NCI-H1930 (cell line): ENCODE data around the gene SMIM7.
"Not testable (repeated sequence)": the region's sequence is repeated elsewhere in the genome, so short reads cannot be mapped to it uniquely, and the experiment has no call there.

Source experiments
- DNase-seq, 2 experiments: peaks; one replicate each; lab custom pipeline; 2025; lab: John Stamatoyannopoulos, UW

Gene SMIM7

DNA sequence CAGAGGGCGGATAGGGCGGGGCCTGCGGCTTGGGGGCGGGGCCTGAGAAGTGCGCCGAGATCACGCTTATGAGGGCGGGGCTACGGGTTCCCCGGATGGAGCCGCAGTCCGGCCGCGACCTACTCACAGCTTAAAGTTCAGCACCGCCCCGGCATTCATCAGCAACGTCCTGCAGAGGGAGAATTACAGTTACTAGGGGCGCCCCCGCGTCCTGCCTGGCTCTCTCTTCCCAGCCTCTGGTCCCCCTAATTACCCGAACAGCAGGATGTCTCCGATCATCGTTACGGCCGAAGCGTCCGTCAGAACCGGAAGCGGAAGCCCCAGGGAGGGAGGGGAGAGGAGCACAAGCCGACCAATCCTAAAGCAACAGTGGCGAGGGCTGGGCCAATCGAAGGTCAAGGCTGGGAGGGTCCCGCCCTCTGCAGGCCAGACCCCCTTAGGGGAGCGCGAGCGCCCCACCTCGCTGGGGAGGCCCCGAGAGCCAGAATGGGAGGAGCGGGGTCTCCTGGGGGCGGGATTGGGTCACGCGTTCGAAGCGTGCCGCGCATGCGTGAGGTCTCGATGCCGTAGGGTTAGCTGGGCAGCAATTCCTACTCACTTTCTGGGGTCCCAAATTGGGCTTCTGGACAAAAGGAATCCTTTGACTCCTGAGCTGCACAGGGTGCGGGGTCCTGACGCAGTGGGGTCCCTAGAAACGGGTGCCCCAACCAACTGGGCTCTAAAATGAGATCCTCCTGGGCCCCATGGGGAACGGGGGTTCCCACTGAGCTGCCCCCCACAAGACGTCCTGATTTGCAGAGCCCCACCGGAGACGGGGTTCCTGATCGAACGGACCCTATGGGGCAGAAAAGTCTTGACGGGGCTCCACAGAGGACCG, at the start of gene SMIM7:
TSS of gene SMIM7 (minus strand) at position 313 of the 877 bp plus-strand sequence. CDS start at position 279, 34 bp downstream.
- peak; percentile 92 to 96 for DNase-seq

DNA sequence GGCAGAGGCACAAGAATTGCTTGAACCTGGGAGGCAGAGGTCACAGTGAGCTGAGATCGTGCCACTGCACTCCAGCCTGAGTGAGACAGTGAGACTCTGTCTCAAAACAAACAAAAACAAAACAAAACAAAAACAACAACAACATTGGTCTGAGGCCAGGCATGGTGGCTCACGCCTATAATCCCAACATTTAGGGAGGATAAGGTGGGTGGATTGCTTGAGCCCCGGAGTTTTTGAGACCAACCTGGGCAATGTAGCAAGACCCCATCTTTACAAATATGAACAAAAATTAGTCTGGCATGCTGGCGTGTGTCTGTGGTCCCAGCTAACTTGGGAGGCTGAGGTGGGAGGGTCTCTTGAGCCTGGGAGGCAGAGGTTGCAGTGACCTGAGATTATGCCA, 43.7 kb upstream of the SMIM7 start:
- no peak for DNase-seq

DNA sequence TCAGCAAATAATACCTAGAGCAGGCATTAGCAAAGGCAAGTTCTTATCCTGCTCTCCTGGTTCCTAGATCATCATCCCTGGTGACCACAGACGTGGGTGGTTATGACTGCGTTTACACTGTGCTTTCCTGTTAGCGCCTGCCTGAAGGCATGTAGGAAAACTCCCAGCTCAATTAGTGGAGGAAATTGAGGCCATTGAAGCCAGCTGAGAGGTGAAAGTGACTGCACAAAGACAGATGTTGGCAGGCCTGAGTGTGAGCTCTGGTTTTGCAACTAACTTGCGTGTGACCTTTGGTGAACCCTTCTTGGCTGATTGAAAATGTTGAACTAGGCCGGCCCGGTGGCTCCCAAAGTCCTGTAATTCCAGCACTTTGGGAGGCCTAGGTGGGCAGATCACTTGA, 42.2 kb upstream of the SMIM7 start:
- DNase-seq, result no peak

DNA sequence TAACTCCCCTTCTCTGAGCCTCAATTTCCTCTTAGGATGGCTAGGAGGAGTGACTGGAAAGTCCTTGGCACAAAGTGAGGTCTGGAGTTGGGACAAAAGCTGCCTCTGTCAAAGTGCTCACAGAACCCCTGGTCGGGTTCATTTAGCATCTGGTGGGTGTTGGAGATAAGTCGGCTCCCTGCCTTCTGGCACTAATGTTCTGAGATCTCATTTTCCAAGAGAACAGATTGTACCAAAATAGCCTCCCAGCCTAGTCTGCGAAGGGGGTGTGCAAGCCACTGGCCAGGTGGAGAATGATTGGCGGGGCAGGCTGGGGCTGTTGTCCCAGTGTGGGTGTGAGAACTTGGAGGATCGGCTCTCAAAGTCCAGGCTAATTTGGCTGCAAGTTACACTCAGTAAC, 39.0 kb upstream of the SMIM7 start:
- DNase-seq, result no peak

DNA sequence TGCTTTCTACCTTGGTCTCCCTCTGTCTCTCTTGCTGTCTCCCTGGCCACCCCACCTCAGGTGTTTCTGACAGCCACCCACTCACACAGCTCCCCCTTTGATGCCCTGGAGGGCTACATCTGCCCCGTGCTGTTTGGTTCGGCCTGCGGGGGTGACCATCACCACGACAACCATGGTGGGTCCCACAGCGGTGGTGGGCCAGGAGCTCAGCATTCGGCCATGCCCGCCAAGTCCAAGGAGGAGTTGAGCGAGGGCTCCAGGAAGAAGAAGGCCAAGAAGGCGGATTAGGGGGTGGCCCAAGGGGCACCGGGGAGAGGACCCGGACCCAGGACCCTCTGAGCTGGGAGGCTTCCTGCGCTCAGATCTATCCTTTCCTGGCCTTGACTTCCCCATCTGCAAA, 28.1 kb upstream of the SMIM7 start:
- no peak for DNase-seq

DNA sequence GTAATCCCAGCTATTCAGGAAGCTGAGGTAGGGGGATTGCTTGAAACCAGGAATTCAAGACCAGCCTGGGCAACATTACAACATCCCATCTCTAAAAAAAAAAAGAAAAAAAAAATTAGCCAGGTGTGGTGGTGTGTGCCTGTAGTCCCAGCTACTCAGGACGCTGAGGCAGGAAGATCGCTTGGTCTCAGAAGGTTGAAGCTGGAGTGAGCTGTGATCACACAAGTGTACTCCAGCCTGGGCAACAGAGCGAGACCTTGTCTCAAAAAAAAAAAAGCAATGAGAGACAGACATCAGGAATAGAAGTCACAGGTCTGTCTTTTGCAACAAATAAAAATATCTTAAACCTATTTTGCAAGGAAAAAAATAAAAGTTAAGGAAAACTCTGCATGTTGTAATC, 24.3 kb upstream of the SMIM7 start:
- DNase-seq, result no peak

DNA sequence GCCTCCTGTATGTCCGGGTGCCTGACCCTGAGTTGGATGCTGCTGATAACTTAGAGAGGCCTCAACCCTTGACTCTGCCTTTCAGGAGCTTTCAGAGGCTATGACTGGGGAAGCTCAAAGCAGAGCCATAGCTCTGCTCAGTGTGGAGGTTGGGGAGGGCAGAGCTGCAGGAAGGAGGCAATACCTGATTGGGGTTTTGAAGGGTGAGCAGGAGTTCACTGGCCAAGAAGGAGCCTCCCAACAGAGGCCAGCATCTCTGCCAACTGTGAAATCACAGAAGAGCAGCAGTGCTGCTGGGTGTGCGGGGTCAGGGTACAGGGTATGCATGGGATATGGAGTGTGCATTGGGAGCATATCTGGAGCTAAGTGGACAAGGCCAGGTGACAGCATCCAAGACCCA, 22.6 kb upstream of the SMIM7 start:
- DNase-seq, result no peak

DNA sequence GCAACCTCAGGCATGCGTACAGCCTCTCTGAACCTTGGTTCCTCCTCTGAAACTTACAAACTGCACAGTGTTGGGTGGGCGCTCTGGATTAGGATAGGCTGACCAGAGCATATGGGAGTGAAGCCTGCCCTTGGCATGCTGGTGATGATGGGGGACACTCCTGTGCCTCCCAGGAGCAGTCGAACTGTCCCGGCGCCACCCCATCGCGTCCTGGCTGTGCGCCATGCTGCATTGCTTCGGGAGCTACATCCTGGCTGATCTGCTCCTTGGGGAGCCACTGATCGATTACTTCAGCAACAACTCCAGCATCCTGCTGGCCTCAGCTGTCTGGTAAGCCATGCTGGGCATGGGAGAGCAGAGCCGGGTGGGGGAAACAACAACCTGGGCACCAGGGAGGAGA, 19.9 kb upstream of the SMIM7 start:
- DNase-seq, result no peak

DNA sequence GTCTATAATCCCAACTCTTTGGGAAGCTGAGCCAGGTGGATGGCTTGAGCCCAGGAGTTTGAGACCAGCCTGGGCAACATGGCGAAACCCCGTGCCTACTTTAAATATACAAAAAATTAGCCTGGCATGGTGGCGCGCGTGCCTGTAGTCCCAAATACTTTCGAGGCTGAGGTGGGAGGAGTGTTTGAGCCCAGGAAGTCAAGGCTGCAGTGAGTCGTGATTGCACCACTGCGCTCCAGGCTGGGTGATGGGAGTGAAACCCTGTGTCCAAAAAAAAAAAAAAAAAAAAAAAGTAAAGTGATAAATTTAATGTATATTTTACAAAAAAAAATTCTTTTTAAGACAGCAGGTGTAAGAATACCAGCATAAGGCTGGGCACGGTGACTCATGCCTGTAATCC, 18.6 kb upstream of the SMIM7 start:
- no peak for DNase-seq

DNA sequence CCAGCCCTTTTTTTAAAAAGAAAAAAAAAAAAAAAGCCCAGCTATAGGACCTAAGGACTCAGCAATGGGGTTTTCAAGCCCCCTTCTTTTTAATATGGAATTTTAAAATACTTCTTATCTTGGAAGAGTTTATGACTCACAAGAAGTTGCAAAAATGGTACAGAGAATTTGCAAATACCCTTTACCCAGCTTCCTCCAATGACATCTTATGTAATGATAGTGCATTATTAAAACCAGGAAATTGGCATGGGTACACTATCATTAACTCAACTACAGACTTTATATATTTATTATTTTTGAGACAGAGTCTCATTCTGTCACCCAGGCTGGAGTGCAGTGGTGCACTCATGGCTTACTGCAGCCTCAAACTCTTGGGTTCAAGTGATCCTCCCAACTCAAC, 17.1 kb upstream of the SMIM7 start:
- DNase-seq, result no peak

DNA sequence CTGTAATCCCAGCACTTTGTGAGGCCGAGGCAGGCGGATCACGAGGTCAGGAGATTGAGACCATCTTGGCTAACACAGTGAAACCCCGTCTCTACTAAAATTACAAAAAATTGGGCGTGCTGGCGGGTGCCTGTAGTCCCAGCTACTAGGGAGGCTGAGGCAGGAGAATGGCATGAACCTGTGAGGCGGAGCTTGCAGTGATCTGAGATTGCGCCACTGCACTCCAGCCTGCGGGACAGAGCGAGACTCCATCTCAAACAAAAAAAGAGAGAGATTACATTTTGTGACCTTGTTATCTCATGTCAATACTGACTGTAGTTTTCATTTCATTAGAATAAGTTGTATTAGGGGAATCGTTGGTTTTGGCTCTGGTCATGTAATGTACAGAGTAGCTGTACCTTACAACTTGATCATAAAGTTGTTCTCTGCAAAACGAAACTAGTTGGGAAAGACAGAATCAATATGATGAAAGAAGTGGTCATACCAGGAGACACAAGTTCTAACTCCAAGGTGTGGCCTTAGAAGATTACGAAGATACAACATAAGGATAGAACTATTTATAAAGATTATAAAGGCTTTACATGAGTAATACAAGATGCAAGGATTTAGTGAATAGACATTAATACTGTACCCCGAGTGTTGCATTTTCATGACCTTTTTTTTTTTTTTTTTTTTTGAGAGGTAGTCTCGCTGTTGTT, 16.3 kb upstream of the SMIM7 start:
- DNase-seq, result no peak

DNA sequence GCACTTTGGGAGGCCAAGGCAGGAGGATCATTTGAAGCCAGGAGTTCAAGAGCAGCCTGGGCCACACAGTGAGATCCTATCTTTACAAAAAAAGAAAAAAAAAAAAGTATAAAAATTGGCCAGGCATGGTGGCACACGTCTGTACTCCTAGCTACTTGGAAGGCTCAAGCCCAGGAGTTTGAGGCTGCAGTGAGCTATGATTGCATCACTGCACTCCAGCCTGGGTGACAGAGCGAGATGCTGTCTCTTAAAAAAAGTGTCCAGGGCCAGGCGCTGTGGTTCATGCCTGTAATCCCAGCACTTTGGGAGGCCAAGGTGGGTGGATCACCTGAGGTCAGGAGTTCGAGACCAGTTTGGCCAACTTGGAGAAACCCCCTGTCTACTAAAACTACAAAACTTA, 13.9 kb upstream of the SMIM7 start:
- not testable (repeated sequence) for DNase-seq

DNA sequence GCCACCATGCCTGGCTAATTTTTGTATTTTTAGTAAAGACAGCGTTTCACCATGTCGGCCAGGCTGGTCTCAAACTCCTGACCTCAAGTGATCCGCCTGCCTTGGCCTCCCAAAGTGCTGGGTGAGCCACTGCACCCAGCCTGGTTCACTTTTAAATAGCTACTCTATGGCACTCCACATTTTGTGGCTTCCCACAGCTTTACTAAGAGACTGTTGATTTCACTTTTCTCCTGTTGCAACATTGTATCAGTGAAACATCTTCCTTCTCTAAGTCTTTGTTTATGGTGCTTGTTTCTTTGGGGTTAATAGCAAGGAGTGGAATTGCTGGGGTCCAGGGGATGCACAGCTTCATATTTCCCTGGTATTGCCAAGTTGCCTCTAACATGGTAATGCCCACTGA, 13.3 kb upstream of the SMIM7 start:
- no peak for DNase-seq

DNA sequence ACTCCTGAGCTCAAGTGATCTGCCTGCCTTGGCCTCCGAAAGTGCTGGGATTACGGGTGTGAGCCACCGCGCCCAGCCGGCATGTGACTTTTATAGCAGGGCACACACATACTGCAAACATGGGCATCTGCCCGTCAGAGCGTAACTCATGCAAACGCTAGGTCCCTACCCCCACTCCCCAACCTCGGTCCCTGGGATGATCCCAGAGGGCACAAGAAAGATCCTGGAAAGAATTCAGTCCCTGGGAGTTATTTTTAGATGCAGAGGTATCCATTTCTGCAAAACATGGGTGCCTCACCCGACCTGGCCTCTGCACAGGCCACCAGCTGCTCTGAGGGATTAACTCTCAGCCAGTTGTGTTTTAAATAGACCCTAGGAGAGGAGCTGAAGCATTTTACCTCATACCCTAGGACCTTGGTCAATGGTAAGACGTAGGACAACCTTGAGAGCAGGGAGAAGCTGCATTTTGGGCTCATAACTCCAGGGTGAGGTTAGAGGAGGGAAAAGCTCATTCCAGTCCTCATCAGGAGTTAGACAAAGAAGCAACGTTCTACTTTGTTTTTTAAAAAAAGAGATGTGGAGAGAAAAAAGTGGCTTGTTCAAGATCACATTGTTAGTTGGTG, 11.8 kb upstream of the SMIM7 start:
- no peak for DNase-seq

DNA sequence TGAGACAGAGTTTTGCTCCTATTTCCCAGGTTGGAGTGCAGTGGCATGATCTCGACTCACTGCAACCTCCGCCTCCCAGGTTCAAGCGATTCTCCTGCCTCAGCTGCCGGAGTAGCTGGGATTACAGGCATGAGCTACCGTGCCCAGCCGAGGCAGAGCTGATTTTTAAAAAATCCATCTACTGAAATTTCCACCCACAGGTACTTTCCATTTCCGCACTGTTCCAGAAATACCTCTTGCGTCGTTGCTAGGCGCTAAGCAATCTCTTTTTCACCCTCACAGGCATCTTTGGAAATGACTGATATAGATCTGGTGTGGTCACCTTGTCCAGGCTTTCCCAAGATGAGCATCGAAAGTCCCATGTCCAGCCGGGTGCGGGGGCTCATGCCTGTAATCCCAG, 10.3 kb upstream of the SMIM7 start:
- DNase-seq, result no peak

DNA sequence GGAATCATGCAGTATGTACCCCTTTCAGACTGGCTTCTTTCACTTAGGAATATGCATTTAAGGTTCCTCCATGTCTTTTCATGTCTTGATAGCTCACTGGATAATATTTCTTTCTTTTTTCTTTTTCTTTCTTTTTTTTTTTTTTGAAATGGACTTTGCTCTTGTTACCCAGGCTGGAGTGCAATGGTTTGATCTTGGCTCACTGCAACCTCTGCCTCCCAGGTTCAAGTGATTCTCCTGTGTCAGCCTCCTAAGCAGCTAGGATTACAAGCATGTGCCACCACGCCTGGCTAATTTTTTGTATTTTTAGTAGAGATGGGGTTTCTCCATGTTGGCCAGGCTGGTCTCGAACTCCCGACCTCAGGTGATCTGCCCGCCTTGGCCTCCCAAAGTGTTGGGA, 8.8 kb upstream of the SMIM7 start:
- DNase-seq, result not testable (repeated sequence)

DNA sequence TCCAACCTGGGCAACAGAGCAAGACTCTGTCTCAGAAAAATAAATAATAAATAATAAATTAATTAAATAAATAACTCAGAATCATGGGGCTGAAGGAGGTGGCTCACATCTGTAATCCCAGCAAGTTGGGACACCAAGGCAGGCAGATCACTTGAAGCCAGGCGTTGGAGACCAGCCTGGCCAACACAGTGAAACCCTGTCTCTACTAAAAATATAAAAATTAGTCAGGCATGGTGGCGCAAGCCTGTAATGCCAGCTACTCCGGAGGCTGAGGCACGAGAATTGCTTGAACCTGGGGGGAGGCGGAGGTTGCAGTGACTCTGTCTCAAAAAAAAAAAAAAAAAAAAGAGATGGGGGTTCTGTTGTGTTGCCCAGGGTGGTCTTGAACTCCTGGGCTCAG, 8.2 kb upstream of the SMIM7 start:
- DNase-seq, result no peak

DNA sequence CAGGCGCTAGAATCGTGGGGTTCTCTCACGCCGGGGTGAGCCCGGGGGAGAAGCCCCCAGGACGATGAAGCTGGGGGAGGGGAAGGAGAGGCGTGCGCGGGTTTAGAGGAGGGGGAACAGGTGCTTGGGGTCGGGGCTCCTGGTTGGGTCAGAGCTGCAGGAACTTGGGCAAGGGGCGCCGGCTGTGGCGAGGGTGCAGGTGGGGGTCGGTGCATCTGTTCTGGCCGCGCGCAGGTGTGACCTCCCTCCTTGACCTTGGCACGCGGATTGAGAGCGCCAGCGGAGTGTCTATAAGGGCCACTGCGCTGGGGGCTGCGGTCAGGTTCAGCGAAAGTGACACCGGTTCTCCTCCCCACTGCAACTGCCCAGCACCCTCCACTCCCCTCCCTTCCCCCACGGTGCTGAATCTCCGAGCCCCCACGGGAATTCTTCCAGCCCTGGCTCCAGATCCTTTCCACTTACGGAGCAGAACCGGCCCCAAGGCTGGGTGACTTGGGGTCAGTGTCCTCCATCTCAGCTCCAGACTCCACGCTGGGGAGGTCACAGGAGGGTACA, 1.6 kb upstream of the SMIM7 start:
- DNase-seq, result no peak

DNA sequence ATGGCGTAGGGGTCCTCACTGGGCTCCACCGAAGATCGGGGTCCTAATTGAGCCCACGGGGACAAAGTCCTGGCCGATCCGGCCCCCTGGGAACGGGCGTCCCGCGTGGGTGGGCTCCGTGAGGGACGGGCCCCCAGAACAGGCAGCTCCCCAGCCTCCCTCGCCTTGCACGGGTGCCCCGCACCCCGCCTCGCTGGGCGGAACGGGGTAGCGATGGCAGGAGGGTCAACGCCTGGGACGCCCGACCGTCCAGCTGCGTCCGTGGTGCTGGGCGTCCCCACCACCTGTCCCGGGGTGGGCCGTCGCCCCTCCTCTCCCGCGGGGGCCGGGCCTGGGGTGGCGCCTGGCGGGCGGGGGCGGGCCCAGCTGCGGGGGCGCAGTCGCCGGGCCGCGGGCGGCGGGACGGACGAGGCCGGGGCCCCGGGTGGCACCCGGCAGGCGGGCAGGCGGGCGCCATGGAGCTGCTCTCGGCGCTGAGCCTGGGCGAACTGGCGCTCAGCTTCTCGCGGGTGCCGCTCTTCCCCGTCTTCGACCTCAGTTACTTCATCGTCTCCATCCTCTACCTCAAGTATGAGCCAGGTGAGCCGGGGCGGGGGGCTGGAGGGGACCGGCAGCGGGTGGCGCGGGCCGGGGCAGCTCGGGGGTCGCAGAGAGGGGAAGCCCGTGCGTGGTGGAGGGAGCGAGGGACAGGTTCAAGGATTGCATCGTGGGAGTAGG, 977 bp upstream of the SMIM7 start, which contains the start of gene TMEM38A:
TSS of gene TMEM38A (plus strand) at position 377 of the 717 bp plus-strand sequence. CDS start at position 456, 79 bp downstream.
- peak in 1 of 2 experiments; percentile 50 for DNase-seq

DNA sequence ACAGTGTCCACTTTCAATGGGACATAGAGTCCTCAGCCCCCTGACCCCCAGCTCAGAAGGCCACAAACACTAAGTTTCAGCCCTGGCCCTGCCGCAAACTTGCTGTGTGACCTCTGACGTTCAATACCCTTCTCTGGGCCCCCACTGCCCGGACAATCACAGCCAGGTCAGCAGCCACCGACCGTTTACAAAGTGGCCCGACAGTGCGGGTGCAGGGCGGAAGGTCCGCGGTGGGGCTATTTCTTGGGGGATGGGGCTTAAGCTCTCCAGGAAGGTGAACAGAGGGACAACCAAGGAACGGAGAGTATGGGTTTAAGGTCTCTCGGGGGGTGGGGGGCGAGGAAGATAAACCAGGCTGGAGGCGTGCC, 496 bp downstream of the SMIM7 start:
- DNase-seq, result no peak

DNA sequence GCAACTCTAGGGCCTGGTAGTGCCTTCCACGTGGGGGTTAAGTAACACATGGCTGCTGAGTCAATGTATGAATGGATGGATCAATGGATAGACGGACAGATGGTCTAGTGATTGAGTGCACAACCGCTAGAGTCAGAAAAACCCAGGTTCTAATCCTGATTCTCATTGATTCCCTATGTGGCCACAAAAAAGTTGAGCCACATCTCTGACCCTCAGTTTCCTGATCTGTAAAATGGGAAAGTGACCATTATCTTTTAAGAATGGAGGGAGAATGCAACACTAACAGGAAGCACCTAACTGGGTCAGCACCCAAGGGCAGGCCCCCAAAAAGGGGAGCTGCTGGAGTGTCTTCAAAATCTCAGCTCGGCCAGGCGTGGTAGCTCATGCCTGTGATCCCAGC, 2.6 kb downstream of the SMIM7 start:
- no peak for DNase-seq

DNA sequence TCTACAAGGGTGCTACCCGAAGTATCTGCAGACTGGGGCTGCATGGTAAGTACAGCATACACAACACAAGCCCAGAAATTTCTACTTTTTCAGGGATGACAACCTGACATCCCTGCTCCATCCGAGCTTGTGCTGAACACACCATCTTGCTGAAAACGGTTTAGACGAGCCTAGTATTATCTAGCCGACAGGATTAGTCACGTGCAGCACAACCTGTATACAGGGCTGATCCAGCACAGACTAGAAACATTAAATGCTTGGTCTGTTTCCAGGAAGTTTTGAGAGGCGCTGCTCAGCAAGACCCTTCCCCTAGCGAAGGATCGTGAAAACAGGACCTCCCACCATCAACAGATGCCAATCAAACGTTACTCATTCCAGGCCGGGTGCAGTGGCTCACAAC, 4.2 kb downstream of the SMIM7 start:
- no peak for DNase-seq
